Uterus (tissue), 4 donors: ENCODE measurements around the gene COL4A3. TPM values are rescaled to one million over a fixed set of nuclear protein-coding genes. Genes with fewer than 3 reads are reported as not detected.

Experiments
- DNase-seq, 2 donors: peaks; one replicate each; pipeline ENCODE4 v3.0.0-alpha.2; 2019 to 2020
- H3K27ac ChIP-seq, 2 donors: fragments of 200-600 bp; sonication (generic); 1 replicate in 1 of 2; 2 replicates in 1 of 2; pipeline ENCODE4 v1.5.1; 2016 to 2018
- H3K27me3 ChIP-seq, 2 donors: fragments of 200-600 bp; sonication (generic); one replicate each; pipeline ENCODE4 v1.5.1; 2018 to 2019; ENCODE audit warnings: control low read depth in 1 of 2
- H3K36me3 ChIP-seq, 2 donors: fragments of 200-600 bp; sonication (generic); one replicate each; pipeline ENCODE4 v1.5.1; 2019; ENCODE audit warnings: control low read depth in 1 of 2
- H3K4me1 ChIP-seq, 2 donors: fragments of 200-600 bp; sonication (generic); one replicate each; pipeline ENCODE4 v1.5.1; 2018 to 2019; ENCODE audit warnings: control low read depth in 1 of 2
- H3K4me3 ChIP-seq, 2 donors: fragments of 200-600 bp; sonication (generic); 1 replicate in 1 of 2; 2 replicates in 1 of 2; pipeline ENCODE4 v1.5.1; 2018 to 2019; ENCODE audit warnings: mild to moderate bottlenecking in 1 of 2
- H3K9me3 ChIP-seq, 2 donors: fragments of 200-600 bp; sonication (generic); one replicate each; pipeline ENCODE4 v1.5.1; 2019; ENCODE audit warnings: control low read depth in 1 of 2
- POLR2A ChIP-seq, 2 donors: fragments of 450-650 bp; IDR thresholded peaks; one replicate each; pipeline ENCODE4 v1.6.1; 2016; ENCODE audit warnings: antibody characterized with exemption in 2 of 2, mild to moderate bottlenecking in 1 of 2, moderate library complexity in 1 of 2
- intact Hi-C: fragments of 100-400 bp; cut with DNase I; formaldehyde crosslinking; loops from one replicate; pipeline ENCODE4 v1.15.1; 2023; ENCODE audit warnings: low total_unique reads
- total RNA-seq, 4 donors: library from RNA; depleted of rRNA in 3 of 4; stranded (reverse); fragments of >200 nt in 3 of 4; gene quantifications; one replicate each; pipeline versions ENCODE4 v1.1.0 to v1.2.4, GENCODE V29; 2014 to 2023
- TF ChIP-seq, protein P1 (sequence below), 4 experiments: fragments of 200-600 bp in 2 of 4; fragments of 450-650 bp in 2 of 4; sonication (generic) in 2 of 4; IDR thresholded peaks; one replicate each; pipeline ENCODE4 v1.5.1; 2016 to 2019; ENCODE audit warnings: antibody characterized with exemption in 4 of 4, mild to moderate bottlenecking in 2 of 4, moderate library complexity in 1 of 4
- donor health status: DM: yes; HTN: yes; CAD: no.

Gene COL4A3
- total RNA-seq, 4 donors from 2014 or later, result 0.26 to 7.6 (median 3.5) TPM

DNA sequence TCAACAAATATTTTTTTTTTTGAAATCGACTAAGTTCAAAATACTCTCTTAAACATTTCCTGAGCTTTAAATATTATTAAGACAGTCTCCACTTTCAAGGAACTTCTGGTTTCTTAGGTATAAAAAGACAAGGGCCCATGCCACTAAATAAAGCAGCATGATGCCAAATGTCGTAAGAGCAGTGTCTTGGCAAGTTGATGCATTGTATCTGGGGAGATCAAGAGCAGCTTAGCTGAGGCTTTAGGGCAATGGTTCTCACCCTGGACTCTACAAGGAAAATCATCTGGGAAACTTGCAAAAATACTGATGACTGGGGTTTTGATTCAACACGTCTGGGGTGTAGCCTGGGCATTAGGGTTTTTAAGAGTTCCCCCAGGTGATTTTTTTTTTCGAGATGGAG lies 41.3 kb downstream of the COL4A3 start:
- no peak for DNase-seq
- Histone ChIP-seq H3K9me3 (no peaks in the 10 kb centered on the region), H3K36me3 (no peaks in the 10 kb centered on the region), H3K4me3 (no peak overlapping the region), H3K27ac (no peak overlapping the region), H3K4me1 (no peaks in the 10 kb centered on the region), H3K27me3 (no peaks in the 10 kb centered on the region)
- intact Hi-C loops, result no loop called here
- TF ChIP-seq, protein P1, sequence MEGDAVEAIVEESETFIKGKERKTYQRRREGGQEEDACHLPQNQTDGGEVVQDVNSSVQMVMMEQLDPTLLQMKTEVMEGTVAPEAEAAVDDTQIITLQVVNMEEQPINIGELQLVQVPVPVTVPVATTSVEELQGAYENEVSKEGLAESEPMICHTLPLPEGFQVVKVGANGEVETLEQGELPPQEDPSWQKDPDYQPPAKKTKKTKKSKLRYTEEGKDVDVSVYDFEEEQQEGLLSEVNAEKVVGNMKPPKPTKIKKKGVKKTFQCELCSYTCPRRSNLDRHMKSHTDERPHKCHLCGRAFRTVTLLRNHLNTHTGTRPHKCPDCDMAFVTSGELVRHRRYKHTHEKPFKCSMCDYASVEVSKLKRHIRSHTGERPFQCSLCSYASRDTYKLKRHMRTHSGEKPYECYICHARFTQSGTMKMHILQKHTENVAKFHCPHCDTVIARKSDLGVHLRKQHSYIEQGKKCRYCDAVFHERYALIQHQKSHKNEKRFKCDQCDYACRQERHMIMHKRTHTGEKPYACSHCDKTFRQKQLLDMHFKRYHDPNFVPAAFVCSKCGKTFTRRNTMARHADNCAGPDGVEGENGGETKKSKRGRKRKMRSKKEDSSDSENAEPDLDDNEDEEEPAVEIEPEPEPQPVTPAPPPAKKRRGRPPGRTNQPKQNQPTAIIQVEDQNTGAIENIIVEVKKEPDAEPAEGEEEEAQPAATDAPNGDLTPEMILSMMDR (IDR thresholded peaks at IDR 0.05), result no peak
- no peak for TF ChIP-seq POLR2A (IDR thresholded peaks at IDR 0.05)

DNA sequence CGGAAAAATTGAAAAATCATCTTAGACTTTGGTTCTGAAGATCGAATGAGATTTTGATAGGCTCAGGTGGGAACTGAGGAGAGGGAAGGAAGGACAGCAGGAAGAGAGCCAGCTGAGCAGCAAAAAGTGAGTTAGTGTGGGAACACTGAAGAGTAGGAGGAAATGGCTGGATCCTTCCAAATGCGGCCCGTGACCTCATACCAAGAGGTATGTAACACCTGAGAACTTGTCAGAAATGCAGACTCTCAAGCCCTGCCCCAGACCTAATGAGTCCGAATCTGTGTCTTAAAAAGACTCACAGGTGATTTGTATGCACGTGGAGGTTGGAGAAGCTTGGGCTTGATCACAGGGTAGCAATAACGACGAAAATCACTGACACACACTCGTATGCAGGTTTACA lies 42.0 kb downstream of the COL4A3 start:
- no peak for TF ChIP-seq POLR2A (IDR thresholded peaks at IDR 0.05)
- TF ChIP-seq, protein P1 (IDR thresholded peaks at IDR 0.05), result no peak
- Histone ChIP-seq H3K36me3 (no peaks in the 10 kb centered on the region), H3K4me1 (no peaks in the 10 kb centered on the region), H3K9me3 (no peaks in the 10 kb centered on the region), H3K27me3 (no peaks in the 10 kb centered on the region), H3K4me3 (no peak overlapping the region), H3K27ac (no peak overlapping the region)
- intact Hi-C loops, result no loop called here
- no peak for DNase-seq

DNA sequence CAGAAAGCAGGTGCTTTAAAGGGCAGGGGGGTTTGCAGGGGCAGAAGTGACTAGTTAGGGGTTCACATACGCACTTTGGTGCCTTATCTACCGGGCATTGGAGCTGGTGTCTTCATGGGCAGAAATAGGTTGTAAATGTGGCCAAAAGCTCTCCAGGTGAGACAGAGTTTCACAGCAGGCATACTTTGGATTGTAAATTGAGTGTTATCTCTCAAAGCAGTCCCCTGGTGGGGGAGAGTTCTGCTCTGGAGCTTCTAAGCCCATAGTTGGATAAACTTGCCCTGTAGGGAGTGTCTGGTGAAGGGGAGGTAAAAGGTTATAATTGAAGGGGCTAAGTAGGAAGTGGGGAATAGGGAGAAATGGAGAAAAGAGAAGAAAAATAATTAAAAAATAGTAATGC lies 43.1 kb downstream of the COL4A3 start:
- H3K4me1 ChIP-seq, result no peaks in the 10 kb centered on the region
- no peak overlapping the region for H3K4me3 ChIP-seq
- intact Hi-C loops, result no loop called here
- no peak for DNase-seq
- no peaks in the 10 kb centered on the region for H3K9me3 ChIP-seq
- H3K36me3 ChIP-seq, result no peaks in the 10 kb centered on the region
- no peak for TF ChIP-seq POLR2A (IDR thresholded peaks at IDR 0.05)
- TF ChIP-seq, protein P1 (IDR thresholded peaks at IDR 0.05), result no peak
- H3K27me3 ChIP-seq, result no peaks in the 10 kb centered on the region
- H3K27ac ChIP-seq, result no peak overlapping the region

DNA sequence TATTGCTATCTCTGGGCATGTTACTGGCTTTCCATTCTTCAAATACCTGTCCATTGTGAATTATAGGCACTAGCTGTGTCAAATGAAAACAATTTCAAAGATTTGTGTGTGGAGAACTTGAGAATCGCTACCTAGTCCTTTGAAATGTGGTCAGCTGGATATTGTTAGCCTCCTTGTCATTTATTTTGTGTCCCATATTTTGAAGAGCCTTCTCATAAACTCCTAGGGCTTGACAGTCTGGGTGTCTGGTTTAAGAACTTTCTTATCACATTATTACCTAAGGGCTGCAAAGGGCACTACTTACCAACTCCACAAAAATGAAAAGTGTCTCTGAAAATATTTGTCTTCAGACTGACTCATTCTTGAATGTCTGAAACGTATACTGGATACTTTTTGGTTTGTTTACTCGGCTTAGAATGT lies 50.2 kb downstream of the COL4A3 start:
- intact Hi-C loops, result no loop called here
- Histone ChIP-seq H3K4me3 (no peak overlapping the region), H3K9me3 (no peaks in the 10 kb centered on the region), H3K36me3 (no peaks in the 10 kb centered on the region), H3K27me3 (no peaks in the 10 kb centered on the region), H3K27ac (no peak overlapping the region), H3K4me1 (peaks cover 0 to 3% of the 10 kb centered on the region in 2 donors)
- DNase-seq, result no peak
- TF ChIP-seq, protein P1 (IDR thresholded peaks at IDR 0.05), result no peak
- no peak for TF ChIP-seq POLR2A (IDR thresholded peaks at IDR 0.05)

DNA sequence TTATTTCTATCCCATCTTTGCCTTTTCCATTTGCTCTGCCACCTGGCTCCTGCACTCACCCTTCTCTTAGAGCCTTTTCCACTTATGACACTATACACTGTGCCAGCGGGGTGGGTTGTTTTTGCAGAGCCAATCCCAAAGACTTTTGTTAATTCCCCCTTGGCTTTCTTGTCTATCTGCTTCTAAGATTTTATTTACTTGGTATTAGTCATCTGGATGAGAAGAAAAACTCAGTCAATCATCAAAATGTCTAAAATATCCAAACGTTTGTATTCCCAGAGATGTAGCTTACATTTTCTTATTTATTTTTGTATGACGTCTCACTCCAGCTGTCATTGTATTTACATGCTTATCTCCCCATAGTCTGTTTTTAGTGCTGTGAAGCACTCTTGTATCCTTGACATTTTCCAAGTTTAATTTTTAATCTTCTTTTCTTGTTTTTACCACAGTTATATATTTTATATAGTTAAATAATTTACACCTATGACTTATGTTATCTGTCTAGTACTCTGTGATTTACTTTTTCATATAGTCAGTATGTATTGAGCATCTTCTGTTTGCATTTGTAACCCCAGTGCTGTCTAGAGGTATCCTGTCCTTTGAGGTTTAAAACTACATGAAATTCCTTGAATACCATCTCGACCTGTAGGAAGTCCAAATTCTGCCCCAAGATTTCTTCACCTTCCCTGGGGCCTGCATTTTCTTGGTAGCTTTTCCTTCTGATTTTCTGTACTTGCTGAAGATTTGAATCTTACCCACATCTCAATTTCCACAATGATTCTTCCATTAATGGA lies 55.1 kb downstream of the COL4A3 start:
- TF ChIP-seq, protein P1 (IDR thresholded peaks at IDR 0.05), result no peak
- TF ChIP-seq POLR2A (IDR thresholded peaks at IDR 0.05), result no peak
- H3K36me3 ChIP-seq, result no peaks in the 10 kb centered on the region
- no peaks in the 10 kb centered on the region for H3K4me1 ChIP-seq
- no peak overlapping the region for H3K4me3 ChIP-seq
- H3K27ac ChIP-seq, result no peak overlapping the region
- H3K27me3 ChIP-seq, result no peaks in the 10 kb centered on the region
- no peak for DNase-seq
- intact Hi-C loops, result no loop called here
- no peaks in the 10 kb centered on the region for H3K9me3 ChIP-seq
